Upper lobe of left lung (tissue), 6 donors: Measurements from ENCODE around the gene ABLIM2. TPM values are rescaled to one million over a fixed set of nuclear protein-coding genes. Genes with fewer than 3 reads are reported as not detected.
A peak's percentile ranks its signal among the peaks of the same experiment; 100 is the strongest.

Experiments
- ATAC-seq, 2 donors: fragments of 200-7000 bp; cut with Tn5 transposase; one replicate each; pipeline ENCODE4 v1.9.1; 2022; ENCODE audit warnings: mild to moderate bottlenecking in 2 of 2, moderate library complexity in 2 of 2; ENCODE audit not compliant: low FRiP score in 2 of 2
- DNase-seq, 2 donors: peaks; one replicate each; pipeline ENCODE4 v3.0.0-alpha.2; 2019 to 2020
- H3K27ac ChIP-seq, 4 donors: fragments of 200-600 bp; sonication (generic); one replicate each; pipeline ENCODE4 v1.5.1; 2016 to 2019
- H3K27me3 ChIP-seq, 4 donors: fragments of 200-600 bp; sonication (generic); one replicate each; pipeline ENCODE4 v1.5.1; 2017 to 2019
- H3K36me3 ChIP-seq, 4 donors: fragments of 200-600 bp; sonication (generic); one replicate each; pipeline ENCODE4 v1.5.1; 2016 to 2019
- H3K4me1 ChIP-seq, 4 donors: fragments of 200-600 bp; sonication (generic); one replicate each; pipeline ENCODE4 v1.5.1; 2018 to 2019
- H3K4me3 ChIP-seq, 4 donors: fragments of 200-600 bp; sonication (generic); one replicate each; pipeline ENCODE4 v1.5.1; 2017 to 2019; ENCODE audit warnings: mild to moderate bottlenecking in 2 of 4, moderate library complexity in 1 of 4
- H3K9me3 ChIP-seq, 4 donors: fragments of 200-600 bp; sonication (generic); one replicate each; pipeline ENCODE4 v1.5.1; 2018 to 2019
- EP300 ChIP-seq, 4 donors: sonication (generic); formaldehyde crosslinking; IDR thresholded peaks; one replicate each; pipeline ENCODE4 v1.5.1; 2017; ENCODE audit warnings: antibody characterized with exemption in 4 of 4, control low read depth in 2 of 4
- POLR2A ChIP-seq, 4 donors: fragments of 450-650 bp; IDR thresholded peaks; one replicate each; pipeline ENCODE4 v1.5.1; 2016 to 2017; ENCODE audit warnings: antibody characterized with exemption in 4 of 4, mild to moderate bottlenecking in 2 of 4
- POLR2AphosphoS5 ChIP-seq, 2 donors: sonication (generic); formaldehyde crosslinking; IDR thresholded peaks; one replicate each; pipeline ENCODE4 v1.5.1; 2017; ENCODE audit warnings: antibody characterized with exemption in 2 of 2
- WGBS, 2 donors: methylation state at CpG; one replicate each; pipeline ENCODE4 v1.1.5; 2017 to 2018; 5-methylcytosine and 5-hydroxymethylcytosine counted together
- total RNA-seq, 6 donors: library from RNA; depleted of rRNA in 4 of 6; stranded (reverse); fragments of >200 nt in 4 of 6; gene quantifications; one replicate each; pipeline versions ENCODE4 v1.1.0 to v1.2.1, GENCODE V29; 2016 to 2021
- TF ChIP-seq, protein P1 (sequence below), 6 experiments: fragments of 450-650 bp in 4 of 6; fragments of 200-600 bp in 2 of 6; sonication (generic) in 2 of 6; IDR thresholded peaks; one replicate each; pipeline ENCODE4 v1.5.1; 2016 to 2019; ENCODE audit warnings: antibody characterized with exemption in 6 of 6
- donor health status: DM: no; HTN: no; CAD: no; lungs with moderate emphysema.
- donor health status: DM: no; HTN: yes; CAD: no; lungs with severe emphysema.

Gene ABLIM2
- total RNA-seq, 6 donors from 2014 or later = 3.6 to 36.9 (median 8.1) TPM

- no peak overlapping the region for H3K4me3 ChIP-seq
- 39 to 54% methylated on average over 3 to 7 of the region's 7 CpGs for WGBS, 2 donors
- H3K9me3 ChIP-seq = no peaks in the 10 kb centered on the region
- no peaks in the 10 kb centered on the region for H3K36me3 ChIP-seq
- H3K27me3 ChIP-seq = no peaks in the 10 kb centered on the region
- TF ChIP-seq POLR2AphosphoS5 (IDR thresholded peaks at IDR 0.05) (no peak), EP300 (IDR thresholded peaks at IDR 0.05) (no peak), POLR2A (IDR thresholded peaks at IDR 0.05) (no peak)
- TF ChIP-seq, protein P1, sequence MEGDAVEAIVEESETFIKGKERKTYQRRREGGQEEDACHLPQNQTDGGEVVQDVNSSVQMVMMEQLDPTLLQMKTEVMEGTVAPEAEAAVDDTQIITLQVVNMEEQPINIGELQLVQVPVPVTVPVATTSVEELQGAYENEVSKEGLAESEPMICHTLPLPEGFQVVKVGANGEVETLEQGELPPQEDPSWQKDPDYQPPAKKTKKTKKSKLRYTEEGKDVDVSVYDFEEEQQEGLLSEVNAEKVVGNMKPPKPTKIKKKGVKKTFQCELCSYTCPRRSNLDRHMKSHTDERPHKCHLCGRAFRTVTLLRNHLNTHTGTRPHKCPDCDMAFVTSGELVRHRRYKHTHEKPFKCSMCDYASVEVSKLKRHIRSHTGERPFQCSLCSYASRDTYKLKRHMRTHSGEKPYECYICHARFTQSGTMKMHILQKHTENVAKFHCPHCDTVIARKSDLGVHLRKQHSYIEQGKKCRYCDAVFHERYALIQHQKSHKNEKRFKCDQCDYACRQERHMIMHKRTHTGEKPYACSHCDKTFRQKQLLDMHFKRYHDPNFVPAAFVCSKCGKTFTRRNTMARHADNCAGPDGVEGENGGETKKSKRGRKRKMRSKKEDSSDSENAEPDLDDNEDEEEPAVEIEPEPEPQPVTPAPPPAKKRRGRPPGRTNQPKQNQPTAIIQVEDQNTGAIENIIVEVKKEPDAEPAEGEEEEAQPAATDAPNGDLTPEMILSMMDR (IDR thresholded peaks at IDR 0.05) = no peak
- ATAC-seq = peak in 1 of 2 donors; percentile 32
- DNase-seq = peak; percentile 66 to 72
- peaks cover 24 to 36% (median 25%) of the 10 kb centered on the region in 4 donors for H3K4me1 ChIP-seq
- no peak overlapping the region for H3K27ac ChIP-seq
Measured at GRCh38 chr4:8181844-8182243, 23.2 kb upstream of the ABLIM2 start.

DNA sequence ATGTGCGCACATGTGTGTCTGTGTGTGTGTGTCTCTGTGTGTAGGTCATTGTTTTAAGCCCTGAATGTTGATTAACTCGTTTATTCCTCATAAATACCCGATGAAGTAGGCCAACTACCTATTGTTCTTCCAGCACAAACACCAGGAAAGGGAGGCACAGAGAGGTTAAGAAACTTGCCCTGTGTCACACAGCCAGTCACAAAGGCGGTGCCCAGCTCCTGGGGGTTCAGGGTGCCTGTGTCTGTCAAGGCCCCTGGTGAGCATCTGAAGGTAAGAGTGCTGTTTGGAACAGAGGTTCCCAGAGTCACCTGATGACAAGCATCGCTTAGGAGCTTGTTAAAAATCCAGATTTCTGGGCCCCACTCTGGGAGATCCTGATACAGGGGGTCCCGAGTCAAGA is 22.5 kb upstream of the ABLIM2 start:
- H3K4me1 ChIP-seq = peaks cover 24 to 41% (median 26%) of the 10 kb centered on the region in 4 donors
- H3K36me3 ChIP-seq = no peaks in the 10 kb centered on the region
- no peak overlapping the region for H3K4me3 ChIP-seq
- H3K9me3 ChIP-seq = no peaks in the 10 kb centered on the region
- no peaks in the 10 kb centered on the region for H3K27me3 ChIP-seq
- H3K27ac ChIP-seq = no peak overlapping the region
- no peak for ATAC-seq
- WGBS, 2 donors = 79 to 95% methylated on average over 6 of the region's 6 CpGs
- TF ChIP-seq, protein P1 (IDR thresholded peaks at IDR 0.05) = no peak
- TF ChIP-seq EP300 (IDR thresholded peaks at IDR 0.05) = no peak
- DNase-seq = no peak

GRCh38 chr4:8180310-8181093 is 21.9 kb upstream of the ABLIM2 start:
- no peak for DNase-seq
- 80 to 86% methylated on average over 8 of the region's 8 CpGs for WGBS, 2 donors
- Histone ChIP-seq H3K4me1 (peaks cover 24 to 41% (median 26%) of the 10 kb centered on the region in 4 donors), H3K4me3 (no peak overlapping the region), H3K9me3 (no peaks in the 10 kb centered on the region), H3K27ac (no peak overlapping the region), H3K36me3 (no peaks in the 10 kb centered on the region), H3K27me3 (no peaks in the 10 kb centered on the region)
- no peak for ATAC-seq
- TF ChIP-seq, protein P1 (IDR thresholded peaks at IDR 0.05) = no peak
- TF ChIP-seq POLR2AphosphoS5 (IDR thresholded peaks at IDR 0.05) = no peak
- no peak for TF ChIP-seq EP300 (IDR thresholded peaks at IDR 0.05)
- no peak for TF ChIP-seq POLR2A (IDR thresholded peaks at IDR 0.05)

DNA sequence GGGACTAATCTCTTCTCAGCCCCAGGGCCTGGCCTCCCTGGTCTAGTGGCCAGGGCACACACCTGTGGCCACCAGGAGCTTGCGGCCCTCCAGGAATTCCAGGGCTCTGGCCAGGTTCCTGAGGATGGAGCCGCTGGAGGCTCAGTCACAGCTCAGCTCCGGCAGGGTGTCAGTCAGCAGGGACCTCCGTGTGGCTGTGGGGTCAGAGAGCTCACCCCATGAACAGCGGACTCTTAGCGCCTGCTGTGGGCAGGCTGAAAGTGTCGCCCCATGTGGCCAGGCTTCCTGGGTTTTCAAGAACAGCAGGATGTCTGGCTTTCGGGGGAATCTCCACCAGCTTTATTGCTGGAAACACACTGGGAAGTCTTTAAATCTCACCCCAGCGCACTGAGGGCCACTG is 21.2 kb upstream of the ABLIM2 start:
- 80 to 84% methylated on average over 6 to 9 of the region's 9 CpGs for WGBS, 2 donors
- ATAC-seq (no peak), DNase-seq (no peak)

More for the DNA sequence above, 21.2 kb upstream of the ABLIM2 start:
- no peak overlapping the region for H3K4me3 ChIP-seq
- H3K4me1 ChIP-seq = peaks cover 24 to 41% (median 26%) of the 10 kb centered on the region in 4 donors
- H3K9me3 ChIP-seq = no peaks in the 10 kb centered on the region
- H3K27me3 ChIP-seq = no peaks in the 10 kb centered on the region
- no peaks in the 10 kb centered on the region for H3K36me3 ChIP-seq
- TF ChIP-seq EP300 (IDR thresholded peaks at IDR 0.05) = no peak
- TF ChIP-seq, protein P1 (IDR thresholded peaks at IDR 0.05) = no peak
- TF ChIP-seq POLR2A (IDR thresholded peaks at IDR 0.05) = no peak
- TF ChIP-seq POLR2AphosphoS5 (IDR thresholded peaks at IDR 0.05) = no peak
- no peak overlapping the region for H3K27ac ChIP-seq
